Measurements from ENCODE around the gene KRTAP4-9.

GRCh38 chr17:41133880-41134735 lies 28.9 kb downstream of the KRTAP4-9 start:
- TF ChIP-seq TFCP2L1 (CRISPR knock-in tag; IDR thresholded peaks at IDR 0.05), result no peak
- TF ChIP-seq CTCF (IDR thresholded peaks at IDR 0.05), result no peak
- TF ChIP-seq CBX8 (IDR thresholded peaks at IDR 0.05), result no peak
- TF ChIP-seq PHF8 (IDR thresholded peaks at IDR 0.05; ENCODE audit: borderline replicate concordance, low read depth), result no peak
- TF ChIP-seq MYC (IDR thresholded peaks at IDR 0.05; ENCODE audit: borderline replicate concordance, low read length), result no peak
- TF ChIP-seq POLR2A (IDR thresholded peaks at IDR 0.05; ENCODE audit: low read length), result no peak
- TF ChIP-seq RARB (CRISPR knock-in tag; IDR thresholded peaks at IDR 0.05), result no peak
- no peak for TF ChIP-seq JUN (IDR thresholded peaks at IDR 0.05)
- TF ChIP-seq EP300 (IDR thresholded peaks at IDR 0.05), result no peak
- TF ChIP-seq E2F6 (IDR thresholded peaks at IDR 0.05; ENCODE audit: borderline replicate concordance, low read depth), result no peak
